Activated B cell treated with CpG ODN at 0.5 μM for 24 hours (primary cell): Measurements from ENCODE around the gene MED31. TPM values are rescaled to one million over a fixed set of nuclear protein-coding genes. Genes with fewer than 3 reads are reported as not detected.

Experiments
- ATAC-seq: fragments of 200-7000 bp; cut with Tn5 transposase; one replicate; pipeline ENCODE4 v1.10.0; 2021; ENCODE audit warnings: low read depth, mild to moderate bottlenecking, moderate library complexity
- CTCF ChIA-PET: fragments of 350-600 bp; sonication (Branson Sonifier 250); formaldehyde crosslinking; loops from one replicate; lab custom pipeline; 2021; ENCODE audit warnings: antibody characterized with exemption; lab: Charles Lee
- POLR2A ChIA-PET: fragments of 350-600 bp; sonication (Branson Sonifier 250); formaldehyde crosslinking; loops from one replicate; lab custom pipeline; 2021; ENCODE audit warnings: antibody characterized with exemption; lab: Charles Lee
- DNase-seq: peaks from one replicate; pipeline ENCODE4 v3.0.0; 2022
- H3K27ac Mint-ChIP-seq: one replicate; pipeline ENCODE4 v1.8.0; 2020; ENCODE audit warnings: mixed read lengths
- H3K27me3 Mint-ChIP-seq: one replicate; pipeline ENCODE4 v1.8.0; 2021; ENCODE audit warnings: mixed read lengths
- H3K36me3 Mint-ChIP-seq: one replicate; pipeline ENCODE4 v1.8.0; 2021; ENCODE audit warnings: low read depth, mixed read lengths
- H3K4me1 Mint-ChIP-seq: one replicate; pipeline ENCODE4 v1.8.0; 2021; ENCODE audit warnings: mixed read lengths
- H3K4me3 Mint-ChIP-seq: one replicate; pipeline ENCODE4 v1.8.0; 2020; ENCODE audit warnings: mild to moderate bottlenecking, mixed read lengths
- H3K9me3 Mint-ChIP-seq: one replicate; pipeline ENCODE4 v1.8.0; 2020; ENCODE audit warnings: mixed read lengths
- intact Hi-C: fragments of 100-400 bp; cut with micrococcal nuclease; formaldehyde crosslinking; loops from one replicate; pipeline ENCODE4 v1.15.1; 2024
- total RNA-seq: library from RNA; stranded (reverse); gene quantifications from 2 replicates; pipeline ENCODE4 v1.2.3, GENCODE V29; 2022
- TF ChIP-seq, protein P1 (sequence below): fragments of 200-600 bp; IDR thresholded peaks from one replicate; pipeline ENCODE4 v1.8.0; 2022; ENCODE audit warnings: antibody characterized with exemption, mild to moderate bottlenecking

Gene MED31
- total RNA-seq, 1 donor from 2014 or later: 23.4 TPM

DNA sequence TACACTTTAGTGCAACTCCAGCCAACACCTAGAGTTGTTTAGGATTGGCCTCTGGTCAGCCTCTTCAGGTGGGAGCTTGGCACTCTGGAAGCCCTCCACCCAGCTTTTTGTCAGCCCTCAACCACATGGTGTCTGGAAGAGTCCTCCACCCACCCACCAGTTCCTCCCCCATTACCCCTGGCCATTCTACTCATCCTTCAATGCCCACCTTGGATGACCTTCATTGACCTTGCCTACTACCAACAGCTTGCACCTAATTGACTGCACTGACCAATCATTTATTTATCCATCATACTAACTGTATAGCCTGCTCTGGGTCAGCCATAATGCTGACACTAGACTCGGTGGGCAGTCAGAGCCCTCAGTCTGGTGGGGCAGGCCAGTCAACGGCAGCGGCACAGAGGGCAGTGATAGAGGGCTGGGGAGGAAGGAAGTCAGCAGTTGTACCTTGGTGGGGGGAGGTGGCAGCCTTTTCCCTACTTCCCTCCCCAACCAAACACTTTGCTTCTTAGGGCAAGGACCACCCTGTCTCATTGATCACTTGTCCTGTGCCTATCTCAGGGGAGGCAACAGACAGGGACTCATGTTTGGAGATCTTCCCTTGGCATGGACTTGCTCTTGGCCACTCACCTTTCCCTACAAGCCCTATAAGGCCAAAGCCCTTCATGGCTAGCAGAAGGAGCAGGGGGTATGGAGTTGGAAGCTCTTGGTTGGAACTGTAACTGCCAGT lies 32.5 kb upstream of the MED31 start:
- TF ChIP-seq, protein P1, sequence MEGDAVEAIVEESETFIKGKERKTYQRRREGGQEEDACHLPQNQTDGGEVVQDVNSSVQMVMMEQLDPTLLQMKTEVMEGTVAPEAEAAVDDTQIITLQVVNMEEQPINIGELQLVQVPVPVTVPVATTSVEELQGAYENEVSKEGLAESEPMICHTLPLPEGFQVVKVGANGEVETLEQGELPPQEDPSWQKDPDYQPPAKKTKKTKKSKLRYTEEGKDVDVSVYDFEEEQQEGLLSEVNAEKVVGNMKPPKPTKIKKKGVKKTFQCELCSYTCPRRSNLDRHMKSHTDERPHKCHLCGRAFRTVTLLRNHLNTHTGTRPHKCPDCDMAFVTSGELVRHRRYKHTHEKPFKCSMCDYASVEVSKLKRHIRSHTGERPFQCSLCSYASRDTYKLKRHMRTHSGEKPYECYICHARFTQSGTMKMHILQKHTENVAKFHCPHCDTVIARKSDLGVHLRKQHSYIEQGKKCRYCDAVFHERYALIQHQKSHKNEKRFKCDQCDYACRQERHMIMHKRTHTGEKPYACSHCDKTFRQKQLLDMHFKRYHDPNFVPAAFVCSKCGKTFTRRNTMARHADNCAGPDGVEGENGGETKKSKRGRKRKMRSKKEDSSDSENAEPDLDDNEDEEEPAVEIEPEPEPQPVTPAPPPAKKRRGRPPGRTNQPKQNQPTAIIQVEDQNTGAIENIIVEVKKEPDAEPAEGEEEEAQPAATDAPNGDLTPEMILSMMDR: no peak
- ATAC-seq (no peak), DNase-seq (no peak)
- Mint-ChIP-seq H3K4me1 (no peaks in the 10 kb centered on the region), H3K27ac (no peak overlapping the region), H3K27me3 (peaks cover 15% of the 10 kb centered on the region), H3K9me3 (no peaks in the 10 kb centered on the region), H3K4me3 (no peak overlapping the region), H3K36me3 (no peaks in the 10 kb centered on the region)
- POLR2A ChIA-PET: no interaction called here
- CTCF ChIA-PET: no interaction called here
- intact Hi-C loops: no loop called here

DNA sequence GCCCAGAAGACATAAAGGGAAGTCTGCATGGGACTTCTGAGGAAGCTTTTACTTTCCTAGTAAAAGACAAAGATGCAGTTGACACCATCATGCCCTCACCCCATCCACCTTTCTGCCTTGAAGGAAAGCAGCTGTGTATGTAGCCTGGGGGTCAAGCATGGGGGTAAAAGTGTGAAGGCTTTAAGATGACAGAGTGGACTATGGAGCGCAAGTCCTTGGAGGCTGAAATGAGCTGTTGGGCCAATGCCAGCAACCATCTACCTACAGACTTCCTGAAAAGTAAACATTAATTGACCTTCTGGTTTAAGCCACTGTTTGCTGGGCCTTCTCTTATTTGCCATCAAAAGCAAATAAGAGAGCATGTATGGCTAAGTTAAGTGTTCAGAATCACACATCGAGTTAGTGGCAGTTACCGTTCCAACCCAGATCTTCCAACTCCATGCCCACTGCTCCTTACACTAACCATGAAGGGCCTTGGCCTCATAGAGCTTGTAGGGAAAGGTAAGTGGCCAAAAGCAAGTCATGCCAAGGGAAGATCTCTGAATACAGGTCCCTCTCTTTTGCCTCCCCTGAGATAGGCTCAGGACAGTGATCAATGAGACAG lies 31.8 kb upstream of the MED31 start:
- Mint-ChIP-seq H3K36me3 (no peaks in the 10 kb centered on the region), H3K9me3 (no peaks in the 10 kb centered on the region), H3K27me3 (peaks cover 20% of the 10 kb centered on the region), H3K27ac (no peak overlapping the region), H3K4me1 (no peaks in the 10 kb centered on the region), H3K4me3 (no peak overlapping the region)
- ATAC-seq: no peak
- TF ChIP-seq, protein P1: no peak
- no peak for DNase-seq
- POLR2A ChIA-PET: no interaction called here
- CTCF ChIA-PET: no interaction called here
- intact Hi-C loops: no loop called here

DNA sequence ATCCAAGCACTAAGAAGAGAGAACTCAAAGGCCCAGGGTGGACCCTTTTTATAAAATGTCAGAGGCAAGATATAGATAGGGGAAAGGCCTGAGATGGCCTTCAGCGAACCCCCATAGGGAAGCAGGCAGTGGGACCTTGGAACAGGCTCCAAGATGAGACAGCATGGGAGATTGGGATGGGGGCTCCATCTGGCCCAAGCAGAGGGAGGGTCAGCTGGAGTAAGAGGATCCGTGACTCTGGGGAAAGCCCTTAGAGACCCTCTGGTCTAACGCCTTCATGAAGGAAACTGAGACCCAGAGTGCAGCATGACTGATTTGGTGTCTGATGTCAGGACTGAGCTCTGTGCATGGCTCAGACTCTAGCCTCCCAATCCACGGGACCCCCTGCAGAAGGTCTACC lies 30.9 kb upstream of the MED31 start:
- ATAC-seq (no peak), DNase-seq (no peak)
- Mint-ChIP-seq H3K27me3 (peaks cover 19% of the 10 kb centered on the region), H3K4me1 (no peaks in the 10 kb centered on the region), H3K4me3 (no peak overlapping the region), H3K9me3 (no peaks in the 10 kb centered on the region), H3K27ac (no peak overlapping the region), H3K36me3 (no peaks in the 10 kb centered on the region)
- ChIA-PET POLR2A (no interaction called here), CTCF (no interaction called here)
- intact Hi-C loops: no loop called here
- TF ChIP-seq, protein P1: no peak

DNA sequence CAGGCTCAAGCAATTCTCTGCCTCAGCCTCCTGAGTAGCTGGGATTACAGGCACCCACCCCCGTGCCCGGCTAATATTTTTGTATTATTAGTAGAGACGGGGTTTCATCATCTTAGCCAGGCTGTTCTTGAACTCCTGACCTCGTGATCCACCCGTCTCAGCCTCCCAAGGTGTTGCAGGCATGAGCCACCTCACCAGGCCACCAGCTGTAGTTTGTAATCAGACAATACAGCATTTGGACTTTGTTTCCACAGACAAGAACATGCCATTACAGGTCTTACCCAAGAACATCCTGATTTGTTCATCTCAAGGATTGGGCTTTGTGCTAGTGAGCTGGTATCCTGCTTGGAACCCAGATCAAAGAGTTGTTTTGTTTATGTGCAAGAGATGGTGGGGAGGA lies 30.3 kb upstream of the MED31 start:
- H3K4me3 Mint-ChIP-seq: no peak overlapping the region
- no peaks in the 10 kb centered on the region for H3K4me1 Mint-ChIP-seq
- H3K36me3 Mint-ChIP-seq: no peaks in the 10 kb centered on the region
- TF ChIP-seq, protein P1: no peak
- DNase-seq (no peak), ATAC-seq (no peak)
- CTCF ChIA-PET: no interaction called here
- H3K27me3 Mint-ChIP-seq: peaks cover 19% of the 10 kb centered on the region
- H3K9me3 Mint-ChIP-seq: no peaks in the 10 kb centered on the region
- POLR2A ChIA-PET: no interaction called here
- no peak overlapping the region for H3K27ac Mint-ChIP-seq
- intact Hi-C loops: no loop called here

DNA sequence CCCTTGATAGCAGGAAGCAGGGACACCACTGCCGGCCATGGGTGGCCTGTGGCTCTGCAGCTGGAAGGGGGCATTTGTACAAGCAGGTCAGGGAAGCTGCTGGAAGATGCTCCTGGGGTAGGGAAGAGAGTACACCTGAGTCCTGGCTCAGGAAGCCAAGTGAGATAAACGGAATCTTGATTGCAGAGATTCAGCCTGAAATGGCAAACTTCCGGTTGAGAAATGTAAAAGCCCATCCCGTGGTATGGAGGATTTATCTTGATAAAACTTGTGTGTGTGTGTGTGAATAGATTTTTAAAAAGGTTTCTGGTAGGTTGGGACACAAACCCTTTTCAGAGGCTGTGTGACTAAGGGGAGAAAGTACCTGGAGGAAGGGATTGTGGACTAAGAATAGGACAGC lies 29.8 kb upstream of the MED31 start:
- Mint-ChIP-seq H3K4me1 (no peaks in the 10 kb centered on the region), H3K27ac (no peak overlapping the region), H3K36me3 (no peaks in the 10 kb centered on the region), H3K4me3 (no peak overlapping the region), H3K27me3 (peaks cover 19% of the 10 kb centered on the region), H3K9me3 (no peaks in the 10 kb centered on the region)
- DNase-seq (no peak), ATAC-seq (no peak)
- ChIA-PET POLR2A (no interaction called here), CTCF (no interaction called here)
- intact Hi-C loops: no loop called here
- TF ChIP-seq, protein P1: no peak
